RWPE2 (cell line): ENCODE data around the gene KAZN.

Source experiments
- ATAC-seq: fragments of 200-7000 bp; cut with Tn5 transposase; 3 replicates; pipeline ENCODE4 v1.9.1; 2021; ENCODE audit warnings: low read depth
- DNase-seq: peaks from one replicate; pipeline ENCODE4 v3.0.0-alpha.2; 2020; ENCODE audit warnings: low spot score
- H3K27ac ChIP-seq: fragments of 450-650 bp; 2 replicates; pipeline ENCODE4 v1.5.1; 2017; ENCODE audit warnings: mild to moderate bottlenecking; ENCODE audit not compliant: poor library complexity, severe bottlenecking
- H3K27me3 ChIP-seq: fragments of 250-450 bp; sonication (Bioruptor Pico); 2 replicates; pipeline ENCODE4 v1.5.1; 2021; ENCODE audit warnings: mild to moderate bottlenecking, moderate library complexity; ENCODE audit not compliant: insufficient read depth, poor library complexity, severe bottlenecking
- H3K36me3 ChIP-seq: fragments of 250-450 bp; sonication (Bioruptor Pico); 2 replicates; pipeline ENCODE4 v1.5.1; 2020; ENCODE audit warnings: low read depth, mild to moderate bottlenecking, moderate library complexity
- H3K4me1 ChIP-seq: fragments of 250-450 bp; sonication (Bioruptor Pico); 2 replicates; pipeline ENCODE4 v1.5.1; 2021; ENCODE audit warnings: mild to moderate bottlenecking, moderate library complexity; ENCODE audit not compliant: insufficient read depth, poor library complexity, severe bottlenecking
- H3K4me3 ChIP-seq: fragments of 250-450 bp; sonication (Bioruptor Pico); 2 replicates; pipeline ENCODE4 v1.5.1; 2021; ENCODE audit warnings: mild to moderate bottlenecking, moderate library complexity; ENCODE audit not compliant: severe bottlenecking
- H3K9me3 ChIP-seq: fragments of 250-450 bp; sonication (Bioruptor Pico); 2 replicates; pipeline ENCODE4 v1.5.1; 2021; ENCODE audit warnings: mild to moderate bottlenecking, moderate library complexity; ENCODE audit not compliant: severe bottlenecking
- CTCF ChIP-seq: fragments of 450-650 bp; IDR thresholded peaks from one replicate; pipeline ENCODE4 v1.5.1; 2017; ENCODE audit warnings: mild to moderate bottlenecking, moderate library complexity; ENCODE audit not compliant: poor library complexity, severe bottlenecking

Gene KAZN

DNA sequence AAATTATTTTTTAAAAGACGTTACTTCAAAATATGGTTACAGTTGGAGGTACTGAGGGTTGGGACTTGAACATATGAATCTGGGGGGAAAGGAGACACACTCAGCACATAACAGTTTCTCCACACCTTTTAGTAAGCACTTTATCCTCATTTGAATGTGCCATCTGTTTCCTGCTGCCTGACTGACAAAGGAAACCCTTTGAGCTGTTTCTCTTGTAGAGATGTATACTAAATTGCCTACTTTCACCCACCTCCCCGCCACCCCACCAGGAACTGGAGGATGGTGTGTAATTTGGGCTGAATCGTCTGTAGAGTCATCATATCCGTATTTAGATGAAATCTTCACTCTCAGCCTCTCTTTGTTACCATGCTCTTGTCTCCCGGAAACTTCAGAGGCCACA is 108.1 kb downstream of the KAZN start:
- Histone ChIP-seq H3K27me3 (no peaks in the 10 kb centered on the region), H3K4me3 (no peak overlapping the region), H3K36me3 (no peaks in the 10 kb centered on the region), H3K27ac (no peak overlapping the region), H3K9me3 (no peaks in the 10 kb centered on the region), H3K4me1 (no peaks in the 10 kb centered on the region)
- DNase-seq: no peak
- no peak for TF ChIP-seq CTCF
- no peak for ATAC-seq

GRCh38 chr1:14707531-14708445 is 109.3 kb downstream of the KAZN start:
- TF ChIP-seq CTCF: no peak
- Histone ChIP-seq H3K27ac (no peak overlapping the region), H3K9me3 (no peaks in the 10 kb centered on the region), H3K4me1 (no peaks in the 10 kb centered on the region), H3K4me3 (no peak overlapping the region), H3K27me3 (no peaks in the 10 kb centered on the region), H3K36me3 (no peaks in the 10 kb centered on the region)
- DNase-seq (no peak), ATAC-seq (no peak)

DNA sequence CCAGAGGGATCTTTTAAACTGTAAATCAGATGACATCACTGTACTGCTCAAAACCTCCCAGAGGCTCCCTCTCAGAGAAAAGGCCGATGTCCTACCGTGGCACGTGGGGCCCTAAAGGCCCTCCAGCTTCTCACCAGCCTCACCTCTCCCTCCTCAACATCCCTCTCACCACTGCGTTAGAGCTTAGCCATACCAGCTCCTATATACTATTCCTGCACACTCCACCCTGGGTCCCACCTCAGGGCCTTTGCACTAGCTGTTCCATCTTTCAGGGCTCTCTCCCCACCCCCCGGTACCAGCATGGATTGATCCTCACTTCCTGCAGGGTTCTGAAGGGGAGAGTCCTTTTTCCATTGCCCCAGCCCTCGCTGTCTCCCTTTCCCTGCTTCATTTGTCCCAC is 111.8 kb downstream of the KAZN start:
- H3K27ac ChIP-seq: no peak overlapping the region
- ATAC-seq (no peak), DNase-seq (no peak)
- H3K27me3 ChIP-seq: no peaks in the 10 kb centered on the region
- no peaks in the 10 kb centered on the region for H3K4me1 ChIP-seq
- no peaks in the 10 kb centered on the region for H3K36me3 ChIP-seq
- TF ChIP-seq CTCF: no peak
- H3K9me3 ChIP-seq: no peaks in the 10 kb centered on the region
- H3K4me3 ChIP-seq: no peak overlapping the region

DNA sequence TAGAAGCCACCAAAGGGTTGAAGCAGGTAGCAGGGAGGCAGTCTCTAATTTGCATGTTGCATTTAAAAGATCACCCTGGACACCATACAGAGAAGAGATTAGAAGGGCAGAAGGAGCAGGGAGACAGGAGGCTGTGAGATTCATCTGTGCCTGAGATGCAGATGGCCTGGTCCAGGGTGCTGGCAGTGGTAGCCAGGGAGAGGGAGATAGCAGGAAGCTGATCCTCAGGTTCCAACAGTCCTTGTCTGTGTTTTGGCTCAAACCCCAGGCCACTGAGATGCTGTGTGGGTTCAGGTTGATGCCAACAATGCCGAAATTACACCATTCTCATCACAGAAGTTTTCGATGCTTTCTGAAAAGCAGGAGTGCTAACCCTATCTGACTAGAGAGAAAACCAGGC is 113.7 kb downstream of the KAZN start:
- Histone ChIP-seq H3K9me3 (no peaks in the 10 kb centered on the region), H3K4me1 (no peaks in the 10 kb centered on the region), H3K4me3 (no peak overlapping the region), H3K27me3 (no peaks in the 10 kb centered on the region), H3K27ac (no peak overlapping the region), H3K36me3 (no peaks in the 10 kb centered on the region)
- ATAC-seq (no peak), DNase-seq (no peak)
- no peak for TF ChIP-seq CTCF

- no peak overlapping the region for H3K4me3 ChIP-seq
- no peaks in the 10 kb centered on the region for H3K4me1 ChIP-seq
- no peak for TF ChIP-seq CTCF
- H3K9me3 ChIP-seq: no peaks in the 10 kb centered on the region
- peak; percentile 66 for ATAC-seq
- no peaks in the 10 kb centered on the region for H3K27me3 ChIP-seq
- no peak for DNase-seq
- no peak overlapping the region for H3K27ac ChIP-seq
- no peaks in the 10 kb centered on the region for H3K36me3 ChIP-seq
Measured at GRCh38 chr1:14713077-14713476, 114.6 kb downstream of the KAZN start.
